Fibroblast of upper back skin (primary cell): ENCODE data around the gene MTA3.

Source experiments
- DNase-seq: peaks from one replicate; pipeline ENCODE4 v3.0.0-alpha.2; 2013

Gene MTA3

DNA sequence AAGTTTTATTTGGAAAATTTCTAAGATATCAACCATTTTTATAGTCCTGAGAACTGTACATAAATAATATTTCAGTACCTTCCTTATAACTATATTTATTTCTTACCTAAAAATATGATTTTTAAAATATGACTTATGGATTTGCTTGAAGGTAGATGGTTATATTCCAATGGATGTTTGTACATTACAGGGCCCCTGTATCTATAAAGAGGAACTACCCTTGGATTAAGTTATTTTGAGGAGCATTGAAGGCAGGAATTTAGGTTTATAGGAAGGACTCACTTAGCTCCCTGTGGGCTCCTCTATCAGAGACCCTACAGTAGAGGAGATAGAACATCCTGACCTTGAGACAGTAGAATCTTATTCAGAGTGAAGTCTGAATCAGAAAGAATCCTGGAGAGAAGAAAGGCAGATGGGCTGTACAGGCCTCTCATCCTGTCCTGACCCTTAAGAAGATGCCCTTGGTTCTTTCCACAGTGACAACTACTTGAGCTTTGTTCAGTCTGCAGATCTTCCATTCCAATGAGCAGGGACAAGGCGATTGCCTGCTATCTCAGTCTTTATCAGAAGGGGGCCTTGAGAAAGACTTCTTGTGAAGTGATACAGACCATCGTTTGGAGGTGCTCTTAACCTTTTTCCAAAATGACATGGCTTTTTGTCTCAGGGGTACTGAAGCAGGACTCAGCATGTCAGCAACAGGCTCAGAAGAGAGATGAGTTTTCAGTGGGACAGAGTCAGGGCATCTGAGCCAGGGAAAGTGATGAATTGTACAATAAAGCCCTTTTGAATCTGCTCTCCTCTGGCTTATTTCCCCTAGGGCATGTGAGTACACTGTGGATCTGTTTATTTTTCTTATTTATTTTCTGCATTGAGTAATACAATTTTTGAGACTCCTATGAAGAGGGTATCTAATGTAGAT is 174.6 kb downstream of the MTA3 start:
- no peak for DNase-seq

DNA sequence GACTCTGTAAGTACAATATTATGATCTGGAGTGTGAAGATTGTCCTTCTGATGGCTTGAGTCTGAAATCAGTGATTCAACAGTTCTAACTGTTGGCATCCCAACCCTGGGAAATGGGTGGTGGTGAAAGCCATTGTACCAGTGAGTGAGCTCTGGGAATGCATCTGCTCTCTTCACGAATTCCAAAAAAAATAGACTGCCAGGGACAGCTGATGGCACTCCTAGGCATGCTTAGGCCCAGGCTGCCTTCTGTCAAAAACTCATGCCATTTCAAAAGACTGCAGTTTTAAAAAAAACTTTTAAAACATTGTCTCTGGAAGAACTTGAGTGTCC is 175.2 kb downstream of the MTA3 start:
- DNase-seq: no peak

DNA sequence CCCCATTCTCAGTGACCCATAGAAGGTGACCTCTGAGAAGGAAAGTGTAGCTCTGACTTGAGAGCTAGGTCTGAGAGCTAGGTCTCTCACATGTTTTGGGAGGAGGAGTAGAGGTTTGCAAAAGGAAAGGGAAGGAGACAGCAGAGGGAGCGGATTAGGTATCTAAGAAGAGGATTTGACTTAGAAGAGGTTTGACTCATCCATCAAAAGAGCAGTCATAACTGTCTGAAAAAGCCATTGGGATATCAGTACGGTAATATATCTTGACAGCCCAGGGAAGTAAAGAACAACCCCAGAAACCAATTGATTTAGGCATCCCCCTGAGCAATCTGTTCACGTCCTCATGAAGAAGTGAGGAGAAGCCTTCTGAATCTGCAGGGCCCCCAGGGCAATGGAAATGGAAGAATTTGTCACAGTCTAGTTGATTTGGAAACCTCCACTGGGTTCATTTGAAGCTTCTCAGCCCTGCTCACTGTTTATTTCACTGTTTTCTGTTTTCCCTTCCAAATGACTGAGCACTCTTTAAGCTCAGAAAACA is 176.2 kb downstream of the MTA3 start:
- no peak for DNase-seq

DNA sequence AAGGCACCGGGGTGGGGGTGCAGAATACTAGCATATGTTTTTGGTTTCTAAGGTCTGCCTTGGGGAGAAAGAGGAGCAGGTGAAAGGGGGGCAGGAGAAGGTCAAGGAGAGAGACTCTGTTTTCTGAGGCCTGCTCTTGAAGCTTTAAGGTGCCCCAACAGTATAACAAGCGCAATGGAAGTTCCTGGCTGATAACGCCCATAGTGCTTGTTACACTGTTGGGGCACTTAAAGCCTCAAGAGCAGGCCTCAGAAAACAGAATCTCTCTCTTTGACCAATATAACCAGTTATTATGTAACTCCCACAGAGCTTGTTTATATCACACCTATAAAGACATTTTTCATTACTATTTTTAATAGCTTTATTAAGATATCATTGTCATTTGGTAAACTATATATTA is 179.0 kb downstream of the MTA3 start:
- no peak for DNase-seq

DNA sequence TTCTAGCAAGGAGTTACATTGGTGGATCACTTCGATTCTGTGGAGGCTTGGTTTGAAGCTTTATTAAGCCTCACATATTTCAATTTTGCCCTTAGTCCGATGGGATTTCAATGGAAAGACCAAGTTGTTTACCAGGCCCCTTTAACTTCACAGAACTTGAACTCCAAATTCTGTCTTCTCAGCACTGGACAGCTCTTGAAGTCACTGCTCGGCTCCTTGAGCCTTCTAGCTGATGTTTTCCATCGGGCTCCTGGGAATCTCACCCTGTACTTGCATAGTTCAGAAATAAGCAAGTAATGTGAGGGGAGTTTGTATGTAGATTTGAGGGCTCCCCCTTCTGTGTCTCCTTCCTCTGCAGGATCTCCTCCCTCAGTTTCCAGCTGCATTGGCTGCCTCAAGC is 180.4 kb downstream of the MTA3 start:
- DNase-seq: no peak

DNA sequence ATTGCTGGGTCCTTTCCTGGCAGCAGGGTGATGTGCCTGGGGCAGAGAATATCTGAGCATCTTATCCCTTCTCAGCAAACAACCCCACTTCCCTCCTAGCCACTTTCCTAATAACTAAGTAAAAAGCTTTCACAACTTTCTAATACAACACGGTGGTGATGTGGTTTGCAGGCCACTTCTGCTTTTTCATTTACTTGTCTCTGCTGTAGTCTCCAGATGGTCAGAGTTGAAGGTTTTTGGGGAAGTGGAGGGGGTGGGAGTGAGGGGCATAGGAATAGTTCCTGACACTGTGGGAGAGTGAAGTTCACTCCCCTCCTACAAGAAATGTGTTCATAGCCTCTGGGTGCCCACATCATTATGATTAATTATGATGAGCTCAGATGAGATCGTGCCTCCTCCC is 183.9 kb downstream of the MTA3 start:
- no peak for DNase-seq

GRCh38 chr2:42752816-42753813 is 184.7 kb downstream of the MTA3 start:
- DNase-seq: no peak

DNA sequence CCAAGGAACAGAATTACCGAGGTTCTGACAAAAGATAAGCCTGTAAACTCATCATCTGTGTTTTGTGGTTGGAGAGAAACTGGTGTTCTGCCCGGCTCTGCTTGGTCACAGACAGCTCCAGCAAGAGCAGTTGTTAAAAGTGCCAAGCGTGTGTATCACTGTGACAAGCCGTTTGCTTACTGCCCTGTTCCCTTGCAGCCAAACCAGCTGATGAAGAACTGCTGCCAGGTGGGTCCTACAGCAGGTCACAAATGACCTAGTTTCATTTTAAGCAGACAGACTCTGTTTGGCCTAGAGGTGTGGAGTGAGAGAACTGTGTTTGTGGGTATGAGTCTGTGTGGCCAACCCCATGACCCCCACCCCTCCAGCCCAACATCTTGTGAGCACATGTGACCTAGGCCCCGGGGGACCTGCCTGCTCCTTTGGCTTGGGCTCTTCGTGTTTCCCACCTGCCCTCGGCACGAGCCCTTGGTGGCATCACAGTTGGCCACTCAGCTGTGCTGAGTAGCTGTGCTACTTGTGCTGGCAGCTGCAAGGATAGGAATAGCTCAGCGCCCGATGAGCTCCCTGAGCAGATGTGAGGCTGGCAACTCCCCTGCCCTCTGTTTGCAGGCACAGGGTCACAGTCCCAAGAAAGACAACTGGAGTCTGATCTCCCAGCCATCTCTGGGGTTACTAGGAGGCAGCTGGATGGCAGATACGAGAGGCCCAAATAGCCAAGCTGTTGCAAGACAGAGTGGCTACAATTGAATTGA is 185.8 kb downstream of the MTA3 start:
- no peak for DNase-seq

DNA sequence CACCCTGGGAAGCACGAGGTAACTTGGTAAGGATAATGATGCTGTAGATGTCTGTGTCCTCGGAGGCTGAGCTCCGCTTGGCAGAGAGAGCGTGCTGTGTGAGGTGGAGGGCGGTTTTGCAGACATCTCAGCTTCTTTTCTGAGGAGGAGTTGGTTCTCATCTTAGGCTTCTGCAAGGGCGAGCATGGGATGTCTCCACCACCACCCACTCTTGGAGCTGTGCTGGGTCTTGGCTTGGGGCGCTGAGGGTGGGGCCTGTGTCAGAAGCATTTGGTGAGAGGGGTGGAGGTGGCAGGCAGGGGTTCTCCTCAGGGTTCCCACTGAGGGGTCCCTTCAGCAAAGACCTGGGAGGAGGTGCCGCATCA is 186.3 kb downstream of the MTA3 start:
- DNase-seq: no peak

GRCh38 chr2:42755191-42755880 is 186.9 kb downstream of the MTA3 start:
- DNase-seq: peak; percentile 51

DNA sequence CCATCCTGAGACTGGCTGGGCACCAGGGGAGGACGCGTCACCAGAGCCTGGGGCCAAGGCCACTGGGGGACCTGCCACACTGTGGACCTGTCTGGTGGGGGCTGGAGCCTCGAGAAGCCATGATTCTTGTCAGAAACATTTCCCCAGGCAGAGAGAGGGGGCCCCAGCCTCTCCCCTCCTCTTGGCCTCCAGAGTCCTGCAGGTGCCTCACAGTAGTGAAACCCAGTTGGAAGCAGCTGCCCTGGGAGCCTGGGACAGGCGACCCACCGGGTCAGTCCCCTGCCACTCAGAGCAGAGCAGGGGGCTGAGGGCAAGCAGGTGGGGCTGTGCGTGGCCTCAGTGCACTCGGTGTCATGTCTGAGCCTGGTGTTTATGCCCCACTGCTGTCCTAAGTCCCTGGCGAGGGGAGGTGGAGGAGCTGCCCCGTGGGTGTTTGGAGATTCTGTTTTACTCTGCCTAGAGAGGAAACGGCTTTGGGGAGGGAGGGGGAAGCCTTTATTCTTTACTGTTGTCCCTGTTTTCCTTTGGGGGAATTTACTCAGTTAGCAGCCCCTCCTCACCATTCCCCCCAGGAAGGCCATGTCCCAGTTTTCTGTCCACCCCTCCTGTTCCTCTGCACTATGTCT is 187.8 kb downstream of the MTA3 start:
- no peak for DNase-seq

DNA sequence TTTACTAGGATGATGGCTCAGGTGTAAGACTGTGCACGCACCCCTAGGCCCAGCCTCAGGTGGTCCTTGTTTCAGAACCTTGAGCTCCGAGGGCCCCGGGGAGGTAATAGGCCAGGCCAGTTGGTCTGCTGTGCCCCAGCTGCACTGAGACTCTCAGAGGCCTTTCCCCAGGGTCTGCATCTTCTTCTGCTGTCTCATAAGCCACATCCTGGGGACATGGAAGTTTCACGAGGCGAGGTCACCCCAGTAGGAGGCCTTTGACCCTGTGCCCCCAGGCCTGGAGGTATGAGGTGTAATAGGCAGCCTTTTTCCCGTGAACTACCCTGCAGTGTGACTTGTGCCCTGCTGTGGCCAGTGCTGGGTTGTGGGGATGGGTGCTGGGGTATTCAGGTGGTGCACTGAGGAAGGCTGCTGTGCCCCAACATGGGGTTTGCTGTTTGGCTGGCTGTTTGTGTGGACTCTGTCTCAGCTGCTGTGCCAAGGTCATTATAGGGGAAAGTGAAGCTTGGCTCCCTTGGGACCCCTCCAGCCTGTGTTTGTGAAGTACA is 188.6 kb downstream of the MTA3 start:
- DNase-seq: no peak

DNA sequence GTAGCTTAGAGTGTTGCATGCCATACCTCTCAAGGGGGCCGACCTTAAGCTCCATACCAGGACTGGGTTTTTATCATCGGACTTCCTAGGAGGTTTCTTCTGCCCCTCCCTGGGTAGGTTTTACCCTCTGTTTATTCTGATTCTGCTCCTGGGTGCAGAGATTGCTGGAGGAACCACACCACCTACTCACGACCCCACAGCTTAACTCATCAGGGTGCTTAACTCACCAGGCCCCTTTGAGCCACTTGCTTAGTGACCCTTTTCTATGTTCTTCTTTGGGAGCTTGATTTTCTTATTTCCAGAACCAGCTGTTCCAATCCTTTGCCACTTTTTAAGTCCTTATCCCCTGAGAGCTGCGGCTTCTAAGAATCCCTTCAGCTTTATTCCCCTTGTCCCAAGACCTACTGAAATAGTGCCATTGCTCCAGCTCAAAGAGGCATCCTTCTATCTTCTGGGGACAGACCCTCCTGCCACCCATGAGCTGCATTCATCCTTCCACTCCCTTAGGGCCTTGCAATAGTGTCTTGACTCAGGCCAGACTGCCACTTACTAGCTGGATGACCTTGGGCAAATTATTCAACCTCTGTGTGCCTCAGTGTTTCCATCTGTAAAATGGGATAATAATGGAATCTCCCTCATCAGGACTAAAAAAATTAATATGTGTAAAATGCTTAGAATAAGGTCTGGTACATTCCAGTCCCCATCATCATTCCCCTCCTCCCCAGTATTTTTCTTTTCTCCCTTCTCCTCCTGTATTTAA is 189.7 kb downstream of the MTA3 start:
- DNase-seq: no peak

GRCh38 chr2:42758751-42759150 is 190.3 kb downstream of the MTA3 start:
- no peak for DNase-seq

- DNase-seq: no peak
Measured at GRCh38 chr2:42761554-42761953, 193.1 kb downstream of the MTA3 start.

- no peak for DNase-seq
Measured at GRCh38 chr2:42762155-42762554, 193.7 kb downstream of the MTA3 start.

GRCh38 chr2:42762823-42763804 is 194.7 kb downstream of the MTA3 start:
- no peak for DNase-seq

- no peak for DNase-seq
Measured at GRCh38 chr2:42764096-42764495, 195.7 kb downstream of the MTA3 start, which contains the start of gene OXER1. Gene OXER1, minus strand, starts transcription at chr2:42764135. Its CDS starts 73 bp downstream, at chr2:42764062.

GRCh38 chr2:42764901-42765300 is 196.5 kb downstream of the MTA3 start:
- DNase-seq: no peak
